SK-N-SH (cell line): ENCODE measurements around the gene CLRN3. TPM values are rescaled to one million over a fixed set of nuclear protein-coding genes. Genes with fewer than 3 reads are reported as not detected.

ENCODE experiments used
- CTCF ChIA-PET: fragments of 300-600, 350-600 bp; formaldehyde crosslinking; extraction: SDS; loops from one replicate; lab custom pipeline; 2021; lab: Yijun Ruan, JAX
- POLR2A ChIA-PET: fragments of 350-600 bp; sonication (Branson Sonifier 250); formaldehyde crosslinking; extraction: SDS; loops from one replicate; lab custom pipeline; 2020; ENCODE audit warnings: antibody characterized with exemption, inconsistent platforms; lab: Yijun Ruan, JAX
- DNase-seq: peaks from one replicate; pipeline ENCODE4 v3.0.0; 2012
- H2AFZ ChIP-seq: fragments of 200-600 bp; sonication (generic); 2 replicates; pipeline ENCODE4 v1.8.1; 2016; ENCODE audit warnings: antibody characterized with exemption, mild to moderate bottlenecking, low read depth
- H3F3A ChIP-seq: fragments of 200-600 bp; sonication (generic); replicated peaks from 2 replicates; pipeline ENCODE3; 2016; ENCODE audit warnings: antibody characterized with exemption, mild to moderate bottlenecking; ENCODE audit not compliant: insufficient read depth
- H3K27ac ChIP-seq, 2 experiments: fragments of 200-500 bp in 1 of 2; fragments of 200-600 bp in 1 of 2; sonication (Bioruptor generic) in 1 of 2; sonication (generic), shearing (Covaris generic) in 1 of 2; 2 replicates each; pipeline versions ENCODE4 v1.5.1 to v1.6.1; 2014 to 2016; ENCODE audit warnings: low read depth in 2 of 2, inconsistent platforms in 1 of 2, low read length in 1 of 2, mild to moderate bottlenecking in 1 of 2, mixed read lengths in 1 of 2
- H3K27me3 ChIP-seq: fragments of 200-600 bp; sonication (generic), shearing (Covaris generic); 2 replicates; pipeline ENCODE4 v1.6.1; 2016; ENCODE audit warnings: mixed run types; ENCODE audit not compliant: insufficient read depth
- H3K36me3 ChIP-seq, 2 experiments: fragments of 200-500 bp in 1 of 2; fragments of 200-600 bp in 1 of 2; sonication (Bioruptor generic) in 1 of 2; sonication (generic) in 1 of 2; replicated peaks in 1 of 2; 2 replicates each; pipeline versions ENCODE3 to v1.5.1; 2014 to 2016; ENCODE audit warnings: low read length in 1 of 2, mild to moderate bottlenecking in 1 of 2; ENCODE audit not compliant: insufficient read depth in 2 of 2, control insufficient read depth in 1 of 2
- H3K4me1 ChIP-seq, 2 experiments: fragments of 200-500 bp in 1 of 2; fragments of 200-600 bp in 1 of 2; sonication (Bioruptor generic) in 1 of 2; sonication (generic), shearing (Covaris generic) in 1 of 2; 2 replicates each; pipeline versions ENCODE4 v1.5.1 to v1.6.1; 2014 to 2016; ENCODE audit warnings: low read depth in 1 of 2, low read length in 1 of 2, mixed run types in 1 of 2; ENCODE audit not compliant: insufficient read depth in 2 of 2, control insufficient read depth in 1 of 2
- H3K4me2 ChIP-seq: fragments of 200-600 bp; sonication (generic), shearing (Covaris generic); 2 replicates; pipeline ENCODE4 v1.6.1; 2017; ENCODE audit warnings: mixed run types
- H3K4me3 ChIP-seq, 2 experiments: fragments of 200-500 bp in 1 of 2; fragments of 200-600 bp in 1 of 2; sonication (Bioruptor generic) in 1 of 2; sonication (generic), shearing (Covaris generic) in 1 of 2; 2 replicates each; pipeline versions ENCODE4 v1.5.1 to v1.8.1; 2014 to 2016; ENCODE audit warnings: low read depth in 2 of 2, inconsistent platforms in 1 of 2, low read length in 1 of 2, mild to moderate bottlenecking in 1 of 2, mixed read lengths in 1 of 2, moderate library complexity in 1 of 2
- H3K79me2 ChIP-seq: fragments of 200-600 bp; sonication (generic); 2 replicates; pipeline ENCODE4 v1.8.1; 2017; ENCODE audit warnings: mild to moderate bottlenecking; ENCODE audit not compliant: insufficient read depth
- H3K9ac ChIP-seq: fragments of 200-600 bp; sonication (generic); 2 replicates; pipeline ENCODE4 v1.6.1; 2017; ENCODE audit warnings: mixed run types
- H3K9me2 ChIP-seq: fragments of 200-600 bp; sonication (generic); 2 replicates; pipeline ENCODE4 v1.6.1; 2017; ENCODE audit warnings: mixed run types
- H3K9me3 ChIP-seq: fragments of 200-600 bp; sonication (generic); 2 replicates; pipeline ENCODE4 v1.6.1; 2017; ENCODE audit warnings: mixed run types, mild to moderate bottlenecking, moderate library complexity
- H4K20me1 ChIP-seq: fragments of 200-600 bp; sonication (generic); 2 replicates; pipeline ENCODE4 v1.6.1; 2017; ENCODE audit warnings: mild to moderate bottlenecking, mixed run types; ENCODE audit not compliant: insufficient read depth
- CTCF ChIP-seq: fragments of 200-600 bp; sonication (generic); IDR thresholded peaks from 2 replicates; pipeline ENCODE4 v1.6.1; 2017; ENCODE audit warnings: antibody characterized with exemption, mild to moderate bottlenecking, moderate library complexity
- FOXM1 ChIP-seq: IDR thresholded peaks from 2 replicates; pipeline ENCODE4 v1.4.0; 2012; ENCODE audit warnings: low read depth, mild to moderate bottlenecking
- GABPA ChIP-seq: IDR thresholded peaks from 2 replicates; pipeline ENCODE4 v1.4.0; 2012; ENCODE audit warnings: low read depth, mild to moderate bottlenecking
- GATA2 ChIP-seq: sonication (generic); formaldehyde crosslinking; IDR thresholded peaks from 2 replicates; pipeline ENCODE4 v1.5.0; 2020; ENCODE audit warnings: mild to moderate bottlenecking, missing genetic modification reagents
- MAX ChIP-seq: IDR thresholded peaks from 2 replicates; pipeline ENCODE4 v1.4.0; 2012; ENCODE audit warnings: low read depth
- MEF2A ChIP-seq: IDR thresholded peaks from 2 replicates; pipeline ENCODE4 v1.4.0; 2012; ENCODE audit warnings: low read depth, borderline replicate concordance
- RAD21 ChIP-seq: IDR thresholded peaks from 2 replicates; pipeline ENCODE4 v1.6.1; 2012; ENCODE audit warnings: mild to moderate bottlenecking, low read length
- RXRA ChIP-seq: IDR thresholded peaks from 2 replicates; pipeline ENCODE4 v1.4.0; 2012; ENCODE audit warnings: low read depth, mild to moderate bottlenecking, borderline replicate concordance
- SIN3A ChIP-seq: IDR thresholded peaks from 2 replicates; pipeline ENCODE4 v1.6.1; 2012; ENCODE audit warnings: low read depth, mild to moderate bottlenecking, low read length, moderate library complexity, borderline replicate concordance
- TAF1 ChIP-seq: IDR thresholded peaks from 2 replicates; pipeline ENCODE4 v1.6.1; 2012; ENCODE audit warnings: low read depth, mild to moderate bottlenecking, low read length, moderate library complexity, borderline replicate concordance
- TCF12 ChIP-seq: IDR thresholded peaks from 2 replicates; pipeline ENCODE4 v1.4.0; 2012
- USF1 ChIP-seq: IDR thresholded peaks from 2 replicates; pipeline ENCODE4 v1.4.0; 2012; ENCODE audit warnings: low read depth, borderline replicate concordance
- YY1 ChIP-seq: IDR thresholded peaks from 2 replicates; pipeline ENCODE4 v1.4.0; 2012; ENCODE audit warnings: low read depth, mild to moderate bottlenecking
- WGBS: methylation state at CpG from one replicate; pipeline ENCODE4 v1.1.6; 2017; ENCODE audit warnings: low lambda C conversion rate; 5-methylcytosine and 5-hydroxymethylcytosine counted together
- polyA plus RNA-seq, 3 experiments: library from polyadenylated mRNA; depleted of rRNA; stranded (reverse); fragments of >200 nt; gene quantifications; 2 replicates each; pipeline ENCODE4 v1.2.3, GENCODE V29; 2012
- TF ChIP-seq, protein P1 (sequence below): IDR thresholded peaks from 2 replicates; pipeline ENCODE4; 2012

CLRN3 gene
- polyA plus RNA-seq, 1 of the 3 experiments (the other 2 are of a cell fraction) = 0.25 TPM

DNA sequence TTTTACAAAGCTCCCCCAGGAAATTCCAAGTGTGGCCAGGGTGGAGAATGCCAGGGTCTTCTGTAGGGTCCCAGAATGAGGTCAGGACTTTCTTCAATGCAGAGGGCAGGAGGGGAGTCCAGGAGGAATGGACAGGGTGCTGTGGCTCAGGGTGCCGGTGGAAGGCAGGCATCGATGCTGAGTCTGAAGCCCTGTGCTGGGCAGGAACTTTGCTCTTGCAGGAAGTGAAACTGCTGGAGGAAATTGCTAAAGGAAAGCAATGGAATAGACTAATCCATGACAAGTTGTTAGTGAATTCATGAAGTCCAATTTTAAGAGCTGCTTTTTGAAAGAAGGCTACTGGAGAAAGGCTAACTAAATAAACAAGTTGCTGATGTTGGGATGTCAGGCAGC is 29.0 kb upstream of the CLRN3 start (continued):
- TF ChIP-seq USF1 (no peak), FOXM1 (no peak), SIN3A (no peak), RXRA (no peak), MEF2A (no peak), YY1 (no peak), GATA2 (CRISPR knock-in tag) (no peak), CTCF (no peak), GABPA (no peak), MAX (no peak)
- TF ChIP-seq, protein P1, sequence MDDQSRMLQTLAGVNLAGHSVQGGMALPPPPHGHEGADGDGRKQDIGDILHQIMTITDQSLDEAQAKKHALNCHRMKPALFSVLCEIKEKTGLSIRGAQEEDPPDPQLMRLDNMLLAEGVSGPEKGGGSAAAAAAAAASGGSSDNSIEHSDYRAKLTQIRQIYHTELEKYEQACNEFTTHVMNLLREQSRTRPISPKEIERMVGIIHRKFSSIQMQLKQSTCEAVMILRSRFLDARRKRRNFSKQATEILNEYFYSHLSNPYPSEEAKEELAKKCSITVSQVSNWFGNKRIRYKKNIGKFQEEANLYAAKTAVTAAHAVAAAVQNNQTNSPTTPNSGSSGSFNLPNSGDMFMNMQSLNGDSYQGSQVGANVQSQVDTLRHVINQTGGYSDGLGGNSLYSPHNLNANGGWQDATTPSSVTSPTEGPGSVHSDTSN = no peak

DNA sequence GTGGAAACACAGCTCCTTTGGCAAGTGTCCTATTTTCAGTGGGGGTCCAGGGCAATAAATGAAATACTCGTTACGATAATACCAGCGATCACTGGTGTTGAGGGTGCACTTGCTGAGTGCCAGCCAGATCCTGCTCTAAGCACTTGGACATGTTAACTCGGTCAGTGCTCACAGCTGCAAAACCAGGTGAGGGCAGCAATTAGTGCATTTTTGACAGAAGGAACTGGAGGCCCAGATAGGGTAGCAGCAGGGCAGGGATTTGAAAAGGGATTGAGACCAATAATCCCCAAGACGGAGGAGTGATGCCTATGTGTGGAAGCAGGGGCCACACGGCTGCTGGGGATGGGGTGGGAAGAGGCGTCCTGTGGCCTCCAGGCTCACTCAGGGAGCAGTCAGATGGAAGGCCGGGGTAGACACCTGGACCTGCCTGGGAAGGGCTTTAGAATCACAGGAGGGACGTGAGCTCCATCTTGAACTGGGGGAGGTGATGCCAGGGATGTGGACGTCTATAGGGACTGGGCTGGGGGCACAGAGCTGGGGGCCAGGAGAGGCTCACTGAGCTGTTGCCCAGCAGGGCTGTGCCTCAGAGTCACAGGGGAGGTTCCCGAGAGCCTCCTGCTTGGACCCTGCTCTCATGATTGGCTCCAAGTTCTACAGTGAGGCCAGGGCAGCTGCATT is 28.5 kb upstream of the CLRN3 start:
- ChIA-PET POLR2A (interaction anchor here (1.8 kb wide), 1 partner anchor 13 kb away, joined by 3 read pairs; no protein-coding TSS in a partner anchor), CTCF (interaction anchor here (1.1 to 11.2 kb wide), 5 partner anchors 8 to 148 kb away, joined by 3 to 73 read pairs (median 6); partner anchors contain the start of gene PTPRE)
- WGBS = 98% methylated on average over 8 of the region's 11 CpGs
- Histone ChIP-seq H3K9ac (no peak overlapping the region), H3K79me2 (no peaks in the 10 kb centered on the region; the same call in 1 of the 2 replicates), H3K4me1 (peaks cover 22 to 36% of the 10 kb centered on the region in 2 experiments; a peak in 2 of 4 replicates), H3F3A (peaks cover 14% of the 10 kb centered on the region), H3K36me3 (no peaks in the 10 kb centered on the region), H3K4me2 (no peak overlapping the region), H3K9me2 (no peaks in the 10 kb centered on the region), H3K27me3 (no peaks in the 10 kb centered on the region), H3K9me3 (no peaks in the 10 kb centered on the region), H3K27ac (no peak overlapping the region), H3K4me3 (no peak overlapping the region), H2AFZ (no peak overlapping the region), H4K20me1 (no peaks in the 10 kb centered on the region)
- DNase-seq = no peak
- no peak for TF ChIP-seq GABPA
- no peak for TF ChIP-seq RXRA
- no peak for TF ChIP-seq RAD21
- no peak for TF ChIP-seq MEF2A
- TF ChIP-seq USF1 = no peak
- TF ChIP-seq TAF1 = no peak
- no peak for TF ChIP-seq TCF12
